Mucosa of descending colon (tissue), 3 donors: ENCODE data around the gene PTK7. TPM values are rescaled to one million over a fixed set of nuclear protein-coding genes. Genes with fewer than 3 reads are reported as not detected.
"Not testable (repeated sequence)": the region's sequence is repeated elsewhere in the genome, so short reads cannot be mapped to it uniquely, and the experiment has no call there.

Experiments used
- ATAC-seq: fragments of 200-7000 bp; cut with Tn5 transposase; one replicate; pipeline ENCODE4 v1.9.1; 2020; ENCODE audit warnings: mild to moderate bottlenecking, moderate library complexity
- DNase-seq, 3 donors: peaks; one replicate each; pipeline ENCODE4 v3.0.0-alpha.2; 2020
- H3K36me3 ChIP-seq: fragments of 200-600 bp; one replicate; pipeline ENCODE4 v1.8.0; 2021; ENCODE audit warnings: low read depth, mild to moderate bottlenecking
- H3K4me1 ChIP-seq: fragments of 200-600 bp; one replicate; pipeline ENCODE4 v1.8.0; 2021; ENCODE audit warnings: low read depth, mild to moderate bottlenecking
- H3K4me3 ChIP-seq: fragments of 200-600 bp; one replicate; pipeline ENCODE4 v1.8.0; 2021; ENCODE audit warnings: mild to moderate bottlenecking
- H3K9me3 ChIP-seq: fragments of 200-600 bp; one replicate; pipeline ENCODE4 v1.8.0; 2021; ENCODE audit warnings: mild to moderate bottlenecking
- CTCF ChIP-seq: fragments of 200-600 bp; IDR thresholded peaks from one replicate; pipeline ENCODE4 v1.8.0; 2022; ENCODE audit warnings: antibody characterized with exemption, mild to moderate bottlenecking
- intact Hi-C, 2 donors: fragments of 100-400 bp; cut with DNase I in 1 of 2; cut with micrococcal nuclease in 1 of 2; formaldehyde crosslinking; loops; one replicate each; pipeline versions ENCODE4 v1.11.0 to v1.11.1; 2022; cut with DNase I, micrococcal nuclease
- total RNA-seq, 3 donors: library from RNA; stranded (reverse); fragmentation: NEBNext Ultra II Directional in 2 of 3; extraction: Animal tissue kit (Norgen Biotek cat#: 25700) in 2 of 3; gene quantifications; one replicate each; pipeline versions ENCODE4 v1.2.1 to v1.2.4, GENCODE V29; 2021 to 2023
- donor health status: DM: no; HTN: no; CAD: no; lungs with moderate emphysema.
- donor health status: DM: no; HTN: no; CAD: no.
- donor health status: DM: no; HTN: yes; CAD: no.

PTK7 gene
- total RNA-seq, 3 donors from 2014 or later, result 8.3 to 12.9 (median 9.4) TPM

- no peaks in the 10 kb centered on the region for H3K4me1 ChIP-seq
- intact Hi-C loops, result no loop called here
- no peak for ATAC-seq
- TF ChIP-seq CTCF, result no peak
- no peaks in the 10 kb centered on the region for H3K36me3 ChIP-seq
- H3K9me3 ChIP-seq, result no peaks in the 10 kb centered on the region
- H3K4me3 ChIP-seq, result no peak overlapping the region
- peak in 1 of 3 donors; percentile 6 for DNase-seq
Observed at GRCh38 chr6:43107344-43108062, 31.4 kb downstream of the PTK7 start.

DNA sequence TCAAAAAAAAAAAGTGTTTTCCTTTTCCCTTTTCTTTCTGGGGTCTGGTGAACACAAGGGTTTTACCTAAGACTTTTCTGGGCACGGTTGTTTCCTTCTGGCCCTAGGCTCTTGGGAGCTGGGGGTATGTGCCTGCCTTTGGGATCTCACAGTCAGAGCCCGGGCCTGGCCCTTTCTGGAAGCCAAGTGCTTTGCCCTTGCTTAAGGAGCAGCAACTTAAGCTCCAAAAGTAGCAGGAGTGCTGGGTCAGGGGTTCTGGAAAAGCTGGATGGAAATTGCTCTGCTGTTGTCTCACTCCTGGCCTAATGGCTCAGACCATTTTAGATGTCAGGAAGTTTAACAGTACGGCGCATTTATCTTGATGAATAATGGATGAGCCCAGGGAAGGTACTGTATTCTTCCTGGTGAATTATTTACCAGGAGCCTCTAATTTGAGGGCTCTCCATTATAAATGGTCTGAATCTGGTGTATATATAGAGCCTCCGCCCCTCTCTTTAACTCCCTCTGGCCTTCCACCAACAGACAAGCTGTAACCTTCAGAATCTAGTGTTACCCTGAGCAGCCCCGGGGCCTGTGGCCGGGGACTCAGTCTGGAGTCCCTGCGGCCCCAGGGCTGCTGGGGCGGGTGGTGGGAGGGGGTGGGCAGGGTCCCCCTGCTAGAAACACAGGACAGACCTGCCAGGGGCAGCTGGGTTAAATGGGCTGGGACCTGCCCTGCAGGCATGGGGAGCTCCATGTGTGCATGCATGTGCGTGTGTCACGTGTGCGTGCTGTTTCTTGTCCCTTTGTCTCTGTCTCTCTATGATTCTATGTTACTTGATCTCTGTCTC is 37.5 kb downstream of the PTK7 start:
- H3K36me3 ChIP-seq, result no peaks in the 10 kb centered on the region
- DNase-seq (peak in 2 of 3 donors; percentile 48 to 55), ATAC-seq (peak; percentile 75)
- no peaks in the 10 kb centered on the region for H3K9me3 ChIP-seq
- intact Hi-C loops, result no loop called here
- H3K4me3 ChIP-seq, result no peak overlapping the region
- peaks cover 7% of the 10 kb centered on the region for H3K4me1 ChIP-seq
- no peak for TF ChIP-seq CTCF

- DNase-seq, result no peak
- no peak for ATAC-seq
- no peak for TF ChIP-seq CTCF
- intact Hi-C loops, result no loop called here
- no peak overlapping the region for H3K4me3 ChIP-seq
- no peaks in the 10 kb centered on the region for H3K36me3 ChIP-seq
- peaks cover 7% of the 10 kb centered on the region for H3K4me1 ChIP-seq
- H3K9me3 ChIP-seq, result no peaks in the 10 kb centered on the region
Observed at GRCh38 chr6:43115365-43115764, 39.3 kb downstream of the PTK7 start.

DNA sequence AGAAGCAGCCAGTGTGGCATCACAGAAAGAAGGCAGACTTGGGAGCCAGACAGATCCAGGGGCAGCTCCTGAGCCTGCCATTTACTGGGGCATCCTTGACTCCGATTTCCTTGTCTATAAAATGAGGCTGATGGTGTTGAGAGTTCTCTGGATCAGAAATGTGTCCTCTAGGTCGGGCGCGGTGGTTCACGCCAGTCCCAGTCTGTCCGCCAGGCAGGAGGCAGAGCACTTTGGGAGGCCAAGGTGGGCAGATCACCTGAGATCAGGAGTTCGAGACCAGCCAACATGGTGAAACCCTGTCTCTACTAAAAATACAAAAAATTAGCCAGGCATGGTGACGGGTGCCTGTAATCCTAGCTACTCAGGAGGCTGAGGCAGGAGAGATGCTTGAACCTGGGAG is 41.4 kb downstream of the PTK7 start:
- peak in 1 of 3 donors; percentile 14 for DNase-seq
- intact Hi-C loops, H3K9me3 ChIP-seq, ATAC-seq, H3K4me3 ChIP-seq, H3K36me3 ChIP-seq, H3K4me1 ChIP-seq: not testable (repeated sequence)

DNA sequence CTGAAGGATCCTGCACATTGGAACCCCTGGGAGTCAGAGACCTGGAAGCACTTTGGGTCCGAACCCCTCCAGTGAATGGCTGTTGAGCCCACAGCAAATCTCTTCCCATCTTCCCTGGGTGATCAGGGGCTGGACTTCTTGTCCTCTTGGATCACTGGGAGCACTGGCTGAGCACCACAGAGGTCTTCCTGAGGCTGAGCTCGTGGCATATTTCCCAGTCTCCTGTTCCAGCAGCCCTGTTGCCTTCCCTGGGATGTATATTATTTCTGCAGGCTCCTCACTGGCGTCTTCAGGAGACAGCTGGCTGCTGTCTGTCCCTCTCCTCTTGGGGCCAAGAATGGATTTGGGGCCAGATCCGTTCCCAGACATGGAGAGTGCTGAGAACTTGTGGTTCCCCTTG is 43.4 kb downstream of the PTK7 start:
- ATAC-seq, result no peak
- intact Hi-C loops, result no loop called here
- Histone ChIP-seq H3K4me3 (no peak overlapping the region), H3K9me3 (no peaks in the 10 kb centered on the region), H3K4me1 (no peaks in the 10 kb centered on the region), H3K36me3 (no peaks in the 10 kb centered on the region)
- DNase-seq, result peak in 1 of 3 donors; percentile 18
- no peak for TF ChIP-seq CTCF

GRCh38 chr6:43120101-43120763 is 44.1 kb downstream of the PTK7 start:
- H3K36me3 ChIP-seq, result no peaks in the 10 kb centered on the region
- peak in 1 of 3 donors; percentile 6 for DNase-seq
- H3K4me1 ChIP-seq, result no peaks in the 10 kb centered on the region
- no peak overlapping the region for H3K4me3 ChIP-seq
- intact Hi-C loops, result no loop called here
- TF ChIP-seq CTCF, result no peak
- ATAC-seq, result no peak
- H3K9me3 ChIP-seq, result no peaks in the 10 kb centered on the region
